H1 (cell line): ENCODE measurements around the gene ZNF747. TPM values are rescaled to one million over a fixed set of nuclear protein-coding genes. Genes with fewer than 3 reads are reported as not detected.

Experiments used
- BCL11A ChIP-seq, 2 experiments: IDR thresholded peaks; one replicate each; pipeline ENCODE4 v1.6.1; 2011; ENCODE audit warnings: low read depth in 2 of 2, low read length in 2 of 2, mild to moderate bottlenecking in 2 of 2
- USF2 ChIP-seq: IDR thresholded peaks from 2 replicates; pipeline ENCODE4 v1.6.1; 2011; ENCODE audit warnings: low read length, improper control_type of control experiment
- polyA plus RNA-seq, 7 experiments: library from polyadenylated mRNA; depleted of rRNA in 3 of 7; stranded (reverse) in 5 of 7; unstranded in 2 of 7; fragments of >200 nt in 5 of 7; fragments of 200-250 nt in 2 of 7; gene quantifications; 1 replicate in 5 of 7; 2 replicates in 1 of 7; 4 replicates in 1 of 7; pipeline versions ENCODE4 v1.2.1 to v1.2.3, GENCODE V29; 2011 to 2013; ENCODE audit warnings: missing spikeins in 2 of 7, mixed read lengths in 2 of 7
- total RNA-seq: library from RNA; stranded (reverse); fragmentation: NEBNext Ultra II Directional; extraction: Animal tissue kit (Norgen Biotek cat#: 25700); gene quantifications from 2 replicates; pipeline ENCODE4 v1.2.1, GENCODE V29; 2021

ZNF747 gene
- total and polyA plus RNA-seq, 2 of the 8 experiments (the other 6 are each of a cell fraction or from before 2014, with no cell fraction given): 9.9 to 10.3 TPM

- TF ChIP-seq USF2 (no peak), BCL11A (IDR thresholded peaks at IDR 0.05; ENCODE audit: low read depth in 2 of 2, low read length in 2 of 2) (no peak)
Observed at GRCh38 chr16:30565526-30565925, 30.9 kb upstream of the ZNF747 start (continued).
